Fibroblast of gingiva (primary cell): Measurements from ENCODE around the gene NLE1.

ENCODE experiments used
- DNase-seq: peaks from one replicate; pipeline ENCODE4 v3.0.0-alpha.2; 2011; ENCODE audit warnings: low read depth

Gene NLE1

GRCh38 chr17:35086164-35086563, 55.9 kb downstream of the NLE1 start:
- DNase-seq = no peak

GRCh38 chr17:35084987-35085386, 57.1 kb downstream of the NLE1 start:
- no peak for DNase-seq

DNA sequence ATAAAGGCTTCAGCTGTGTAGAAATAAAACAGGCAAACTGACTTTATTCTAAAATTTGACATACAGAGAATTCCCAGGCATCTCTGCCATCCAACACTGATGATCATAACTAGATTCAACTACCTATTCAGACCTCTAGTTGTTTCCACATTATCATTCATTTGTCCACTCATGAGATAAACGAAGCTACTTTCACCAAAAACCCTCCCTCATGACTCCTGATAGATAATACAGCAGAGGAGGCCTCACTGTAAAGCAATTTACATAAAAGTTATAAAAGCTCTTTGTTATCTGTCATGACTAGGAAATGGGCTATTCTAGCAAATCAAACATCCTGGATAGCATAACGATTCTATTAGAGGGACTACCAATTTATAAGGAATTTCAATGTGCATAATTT, 59.0 kb downstream of the NLE1 start:
- DNase-seq = no peak

DNA sequence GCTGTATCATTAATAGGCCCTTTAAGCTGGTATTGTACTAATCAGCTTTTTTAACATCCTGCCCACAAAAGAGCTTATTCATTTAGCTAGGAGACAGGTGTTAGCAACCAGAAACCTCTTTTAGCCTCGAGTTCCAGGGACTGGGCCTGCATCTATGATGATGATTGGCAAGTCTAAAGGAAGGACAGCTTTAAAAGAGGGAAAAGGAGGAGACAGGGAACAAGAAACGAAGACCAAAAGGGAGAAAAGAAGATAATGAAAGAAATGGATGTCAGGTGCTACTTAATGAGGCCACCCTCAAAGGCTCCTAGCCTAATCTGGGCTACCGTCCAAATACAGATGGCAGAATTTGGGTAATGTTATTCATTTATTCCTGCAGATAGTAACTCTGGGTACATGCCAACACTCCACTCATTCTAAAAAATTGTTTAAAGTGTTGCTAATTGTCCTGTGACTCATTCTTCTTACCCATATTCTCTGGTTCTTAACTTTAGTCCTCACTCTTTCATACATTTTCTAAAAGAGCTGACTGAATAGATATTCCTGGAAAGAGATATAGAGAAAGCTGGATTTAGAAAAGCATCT, 59.9 kb downstream of the NLE1 start:
- DNase-seq = peak; percentile 49

DNA sequence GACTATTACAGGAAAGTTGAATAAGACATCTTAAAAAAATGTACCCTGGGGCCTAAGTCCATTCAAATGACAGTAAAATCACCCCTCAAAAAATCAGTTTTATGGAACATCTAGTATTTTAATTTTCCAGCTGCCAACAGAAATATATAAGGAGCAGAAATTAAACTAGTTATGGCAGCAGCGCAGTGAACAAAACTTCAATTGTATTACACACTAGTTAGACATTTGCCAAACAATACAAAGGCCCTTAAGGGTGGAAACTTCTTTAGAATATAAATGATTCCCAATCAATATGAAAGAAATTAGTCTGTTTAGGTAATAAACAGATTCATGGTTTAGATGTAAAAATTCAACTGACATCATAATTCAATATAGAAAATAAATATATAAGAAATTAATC, 60.5 kb downstream of the NLE1 start:
- DNase-seq = no peak

DNA sequence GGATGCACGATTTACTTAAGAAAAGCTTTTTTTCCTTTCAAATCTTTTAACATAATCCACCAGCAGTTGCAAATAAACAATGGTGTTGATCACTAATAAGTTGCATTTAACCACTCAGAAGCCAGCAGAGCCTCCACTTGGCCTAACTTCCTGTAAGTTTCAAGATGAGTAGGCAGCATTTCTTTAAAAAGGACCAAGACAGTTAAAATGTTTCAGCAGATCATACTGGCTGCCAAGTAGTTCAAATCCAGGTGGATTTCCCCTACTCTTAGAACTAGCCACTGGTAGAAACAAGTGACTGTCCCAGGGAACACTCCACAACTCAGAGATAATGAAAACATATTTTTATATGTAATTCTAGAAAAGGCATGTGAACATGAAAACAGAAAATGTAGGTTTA, 61.6 kb downstream of the NLE1 start:
- no peak for DNase-seq

DNA sequence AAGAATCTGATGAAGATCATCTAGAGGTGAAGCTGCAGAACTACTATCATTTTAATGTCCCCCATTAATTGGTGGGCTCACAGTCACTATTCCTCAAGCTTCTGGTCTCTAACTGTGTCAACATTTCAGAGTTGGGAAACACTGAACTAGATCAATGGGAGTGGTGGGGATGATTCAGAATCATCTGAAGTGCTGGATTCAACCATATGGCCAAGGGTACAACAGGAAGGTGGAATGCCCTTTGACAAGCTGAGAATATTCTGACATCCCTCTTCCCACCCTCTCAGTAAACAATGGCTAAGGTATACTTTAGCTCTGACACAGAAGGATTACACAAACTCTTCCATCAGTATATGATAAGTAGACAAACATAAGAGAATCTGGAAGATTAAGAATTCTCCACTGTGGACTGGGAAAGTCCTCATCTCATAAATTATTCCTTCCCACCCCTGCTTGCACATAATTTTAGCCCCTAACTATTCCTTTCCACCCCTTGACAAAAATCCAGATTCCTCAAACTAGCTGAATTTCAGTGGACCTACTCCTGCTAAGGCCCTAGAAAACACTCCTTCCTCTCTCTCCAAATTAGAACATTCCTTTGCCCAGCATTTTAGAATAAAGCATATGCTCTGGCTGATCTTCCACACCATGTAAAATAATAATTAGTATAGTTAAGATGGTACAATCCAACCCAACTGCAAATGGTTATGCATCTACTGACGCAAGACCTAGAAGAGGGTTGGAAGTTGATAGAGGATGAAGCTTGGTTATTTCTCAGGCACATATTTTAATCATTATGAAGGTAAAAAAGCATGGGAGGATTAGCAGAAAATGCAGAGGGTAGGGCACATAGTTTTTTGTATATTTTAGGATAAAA, 62.3 kb downstream of the NLE1 start:
- DNase-seq = no peak
